ENCODE measurements around the gene CDH13.

CDH13 gene

GRCh38 chr16:83219285-83219684, 592.5 kb downstream of the CDH13 start:
- no peak overlapping the region for H3K4me3 ChIP-seq (ENCODE audit: extremely low read depth, insufficient read depth, low read length, poor library complexity, severe bottlenecking)
- peaks cover 10% of the 10 kb centered on the region for H3K36me3 ChIP-seq (ENCODE audit: control insufficient read depth, insufficient read depth, low read length)
- WGBS, 2 experiments (ENCODE audit: insufficient coverage in 2 of 2), result 94 to 100% methylated on average over 1 to 2 of the region's 2 CpGs
- H3K27ac ChIP-seq (ENCODE audit: low read depth, low read length, severe bottlenecking), result no peak overlapping the region
- no peaks in the 10 kb centered on the region for H3K4me1 ChIP-seq (ENCODE audit: control insufficient read depth, insufficient read depth, low read length, poor library complexity, severe bottlenecking)
- H3K9me3 ChIP-seq (ENCODE audit: control insufficient read depth, low read length), result no peaks in the 10 kb centered on the region

- H3K36me3 ChIP-seq (ENCODE audit: control insufficient read depth, insufficient read depth, low read length), result peaks cover 10% of the 10 kb centered on the region
- 87 to 96% methylated on average over 9 of the region's 9 CpGs for WGBS, 2 experiments (ENCODE audit: insufficient coverage in 2 of 2)
- no peaks in the 10 kb centered on the region for H3K9me3 ChIP-seq (ENCODE audit: control insufficient read depth, low read length)
- no peak overlapping the region for H3K27ac ChIP-seq (ENCODE audit: low read depth, low read length, severe bottlenecking)
- H3K4me3 ChIP-seq (ENCODE audit: extremely low read depth, insufficient read depth, low read length, poor library complexity, severe bottlenecking), result no peak overlapping the region
- no peaks in the 10 kb centered on the region for H3K4me1 ChIP-seq (ENCODE audit: control insufficient read depth, insufficient read depth, low read length, poor library complexity, severe bottlenecking)
Measured at GRCh38 chr16:83220066-83220465, 593.3 kb downstream of the CDH13 start.

GRCh38 chr16:83224642-83225041, 597.9 kb downstream of the CDH13 start:
- Histone ChIP-seq H3K9me3 (ENCODE audit: control insufficient read depth, low read length) (no peaks in the 10 kb centered on the region), H3K4me1 (ENCODE audit: control insufficient read depth, insufficient read depth, low read length, poor library complexity, severe bottlenecking) (no peaks in the 10 kb centered on the region), H3K36me3 (ENCODE audit: control insufficient read depth, insufficient read depth, low read length) (peaks cover 12% of the 10 kb centered on the region), H3K27ac (ENCODE audit: low read depth, low read length, severe bottlenecking) (no peak overlapping the region), H3K4me3 (ENCODE audit: extremely low read depth, insufficient read depth, low read length, poor library complexity, severe bottlenecking) (no peak overlapping the region)
- 90 to 100% methylated on average over 2 of the region's 3 CpGs for WGBS, 2 experiments (ENCODE audit: insufficient coverage in 2 of 2)

GRCh38 chr16:83227336-83227735, 600.6 kb downstream of the CDH13 start:
- peaks cover 12% of the 10 kb centered on the region for H3K36me3 ChIP-seq (ENCODE audit: control insufficient read depth, insufficient read depth, low read length)
- no peaks in the 10 kb centered on the region for H3K9me3 ChIP-seq (ENCODE audit: control insufficient read depth, low read length)
- no peak overlapping the region for H3K27ac ChIP-seq (ENCODE audit: low read depth, low read length, severe bottlenecking)
- H3K4me1 ChIP-seq (ENCODE audit: control insufficient read depth, insufficient read depth, low read length, poor library complexity, severe bottlenecking), result no peaks in the 10 kb centered on the region
- 92 to 95% methylated on average over 6 of the region's 6 CpGs for WGBS, 2 experiments (ENCODE audit: insufficient coverage in 2 of 2)
- no peak overlapping the region for H3K4me3 ChIP-seq (ENCODE audit: extremely low read depth, insufficient read depth, low read length, poor library complexity, severe bottlenecking)

- Histone ChIP-seq H3K36me3 (ENCODE audit: control insufficient read depth, insufficient read depth, low read length) (peaks cover 7% of the 10 kb centered on the region), H3K4me1 (ENCODE audit: control insufficient read depth, insufficient read depth, low read length, poor library complexity, severe bottlenecking) (no peaks in the 10 kb centered on the region)
- WGBS, 2 experiments (ENCODE audit: insufficient coverage in 2 of 2), result 67 to 100% methylated on average over 1 to 2 of the region's 5 CpGs
Measured at GRCh38 chr16:83231729-83232128, 605.0 kb downstream of the CDH13 start.

GRCh38 chr16:83233153-83233552, 606.4 kb downstream of the CDH13 start:
- WGBS, 2 experiments (ENCODE audit: insufficient coverage in 2 of 2), result 83 to 94% methylated on average over 8 of the region's 8 CpGs
- Histone ChIP-seq H3K4me1 (ENCODE audit: control insufficient read depth, insufficient read depth, low read length, poor library complexity, severe bottlenecking) (no peaks in the 10 kb centered on the region), H3K36me3 (ENCODE audit: control insufficient read depth, insufficient read depth, low read length) (no peaks in the 10 kb centered on the region), H3K27ac (ENCODE audit: low read depth, low read length, severe bottlenecking) (no peak overlapping the region), H3K9me3 (ENCODE audit: control insufficient read depth, low read length) (no peaks in the 10 kb centered on the region), H3K4me3 (ENCODE audit: extremely low read depth, insufficient read depth, low read length, poor library complexity, severe bottlenecking) (no peak overlapping the region)

More at GRCh38 chr16:83231729-83232128, 605.0 kb downstream of the CDH13 start:
- Histone ChIP-seq H3K27ac (ENCODE audit: low read depth, low read length, severe bottlenecking) (no peak overlapping the region), H3K9me3 (ENCODE audit: control insufficient read depth, low read length) (no peaks in the 10 kb centered on the region), H3K4me3 (ENCODE audit: extremely low read depth, insufficient read depth, low read length, poor library complexity, severe bottlenecking) (no peak overlapping the region)

GRCh38 chr16:83238949-83239691, 612.4 kb downstream of the CDH13 start:
- 76% methylated on average over 2 of the region's 6 CpGs; no CpG with 5 or more reads in 1 of the 2 experiments for WGBS, 2 experiments (ENCODE audit: insufficient coverage in 2 of 2)
- H3K4me3 ChIP-seq (ENCODE audit: extremely low read depth, insufficient read depth, low read length, poor library complexity, severe bottlenecking), result no peak overlapping the region
- no peaks in the 10 kb centered on the region for H3K4me1 ChIP-seq (ENCODE audit: control insufficient read depth, insufficient read depth, low read length, poor library complexity, severe bottlenecking)
- no peaks in the 10 kb centered on the region for H3K36me3 ChIP-seq (ENCODE audit: control insufficient read depth, insufficient read depth, low read length)
- no peak overlapping the region for H3K27ac ChIP-seq (ENCODE audit: low read depth, low read length, severe bottlenecking)
- no peaks in the 10 kb centered on the region for H3K9me3 ChIP-seq (ENCODE audit: control insufficient read depth, low read length)

- no peaks in the 10 kb centered on the region for H3K36me3 ChIP-seq (ENCODE audit: control insufficient read depth, insufficient read depth, low read length)
- H3K9me3 ChIP-seq (ENCODE audit: control insufficient read depth, low read length), result no peaks in the 10 kb centered on the region
- 40 to 90% methylated on average over 1 to 2 of the region's 2 CpGs for WGBS, 2 experiments (ENCODE audit: insufficient coverage in 2 of 2)
- H3K4me1 ChIP-seq (ENCODE audit: control insufficient read depth, insufficient read depth, low read length, poor library complexity, severe bottlenecking), result no peaks in the 10 kb centered on the region
- H3K4me3 ChIP-seq (ENCODE audit: extremely low read depth, insufficient read depth, low read length, poor library complexity, severe bottlenecking), result no peak overlapping the region
- no peak overlapping the region for H3K27ac ChIP-seq (ENCODE audit: low read depth, low read length, severe bottlenecking)
Measured at GRCh38 chr16:83244057-83244456, 617.3 kb downstream of the CDH13 start.

- Histone ChIP-seq H3K36me3 (ENCODE audit: control insufficient read depth, insufficient read depth, low read length) (no peaks in the 10 kb centered on the region), H3K4me3 (ENCODE audit: extremely low read depth, insufficient read depth, low read length, poor library complexity, severe bottlenecking) (no peak overlapping the region), H3K27ac (ENCODE audit: low read depth, low read length, severe bottlenecking) (no peak overlapping the region), H3K9me3 (ENCODE audit: control insufficient read depth, low read length) (no peaks in the 10 kb centered on the region), H3K4me1 (ENCODE audit: control insufficient read depth, insufficient read depth, low read length, poor library complexity, severe bottlenecking) (no peaks in the 10 kb centered on the region)
- WGBS, 2 experiments (ENCODE audit: insufficient coverage in 2 of 2), result no CpG with 5 or more reads among the region's 1 CpG
Measured at GRCh38 chr16:83245061-83245460, 618.3 kb downstream of the CDH13 start.

GRCh38 chr16:83247767-83248372, 621.1 kb downstream of the CDH13 start:
- no peaks in the 10 kb centered on the region for H3K36me3 ChIP-seq (ENCODE audit: control insufficient read depth, insufficient read depth, low read length)
- 70 to 91% methylated on average over 5 to 6 of the region's 9 CpGs for WGBS, 2 experiments (ENCODE audit: insufficient coverage in 2 of 2)
- no peak overlapping the region for H3K27ac ChIP-seq (ENCODE audit: low read depth, low read length, severe bottlenecking)
- H3K4me1 ChIP-seq (ENCODE audit: control insufficient read depth, insufficient read depth, low read length, poor library complexity, severe bottlenecking), result no peaks in the 10 kb centered on the region
- H3K4me3 ChIP-seq (ENCODE audit: extremely low read depth, insufficient read depth, low read length, poor library complexity, severe bottlenecking), result no peak overlapping the region
- H3K9me3 ChIP-seq (ENCODE audit: control insufficient read depth, low read length), result no peaks in the 10 kb centered on the region
